DMS153 treated with DMSO at 0.1 percent for 48 hours (cell line): ENCODE results near the gene MYLK.

Experiments used
- DNase-seq: peaks from one replicate; lab custom pipeline; 2025; ENCODE audit not compliant: unreplicated experiment; lab: John Stamatoyannopoulos, UW

The MYLK gene

DNA sequence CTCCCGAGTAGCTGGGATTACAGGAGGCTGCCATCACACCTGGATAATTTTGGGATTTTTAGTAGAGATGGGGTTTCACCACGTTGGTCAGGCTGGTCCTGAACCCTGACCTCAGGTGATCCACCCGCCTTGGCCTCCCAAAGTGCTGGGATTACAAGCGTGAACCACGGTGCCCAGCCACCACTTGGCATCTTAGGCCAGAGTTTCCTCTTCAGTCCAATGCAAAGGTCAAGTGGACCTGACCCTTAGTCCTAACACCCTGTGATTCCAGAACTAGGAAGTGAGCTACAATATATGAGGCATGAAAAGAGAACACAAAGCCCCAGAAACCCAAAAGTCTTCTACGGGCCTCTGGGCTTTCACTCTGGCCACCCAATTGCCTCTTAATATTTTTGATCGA, 5.3 kb downstream of the MYLK start:
- DNase-seq = no peak

DNA sequence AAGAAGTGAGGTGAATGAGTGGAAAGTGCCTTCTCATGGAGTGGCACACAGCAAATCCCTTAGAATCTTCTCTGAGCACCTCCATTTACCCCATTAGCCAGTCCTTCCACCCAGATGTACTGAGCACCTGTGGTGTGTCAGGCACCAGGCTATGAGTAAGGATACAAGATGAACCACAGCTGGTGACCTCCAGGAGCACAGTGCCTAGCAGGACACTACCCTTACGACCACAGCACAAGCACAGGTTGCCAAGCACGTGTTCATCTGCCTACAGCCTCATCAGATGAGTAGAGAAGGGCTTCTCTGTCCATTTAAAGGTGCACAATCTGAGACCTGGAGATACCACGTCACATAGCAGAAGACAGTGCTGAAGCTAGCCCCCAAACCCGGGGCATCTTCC, 6.2 kb downstream of the MYLK start:
- no peak for DNase-seq

GRCh38 chr3:123877466-123877865, 6.7 kb downstream of the MYLK start:
- DNase-seq = no peak

DNA sequence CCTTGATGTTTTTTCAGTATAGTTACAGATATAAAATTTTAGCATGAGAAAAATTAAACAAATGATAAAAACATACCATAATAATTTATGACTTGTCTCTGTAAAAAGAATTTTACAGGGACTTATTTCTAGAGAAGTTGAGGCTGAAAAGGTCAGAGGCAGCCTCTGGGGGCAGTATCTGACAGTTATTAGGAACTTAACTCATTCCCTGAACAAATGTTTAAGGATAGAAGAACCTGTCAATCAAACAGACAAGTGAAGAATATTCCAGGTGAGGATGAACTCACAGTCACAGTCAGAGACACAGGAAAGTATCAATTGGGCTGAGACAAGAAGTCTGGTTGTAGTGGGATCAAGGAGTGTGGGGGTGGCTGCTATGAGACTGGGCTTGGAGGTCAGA, 7.3 kb downstream of the MYLK start:
- no peak for DNase-seq

DNA sequence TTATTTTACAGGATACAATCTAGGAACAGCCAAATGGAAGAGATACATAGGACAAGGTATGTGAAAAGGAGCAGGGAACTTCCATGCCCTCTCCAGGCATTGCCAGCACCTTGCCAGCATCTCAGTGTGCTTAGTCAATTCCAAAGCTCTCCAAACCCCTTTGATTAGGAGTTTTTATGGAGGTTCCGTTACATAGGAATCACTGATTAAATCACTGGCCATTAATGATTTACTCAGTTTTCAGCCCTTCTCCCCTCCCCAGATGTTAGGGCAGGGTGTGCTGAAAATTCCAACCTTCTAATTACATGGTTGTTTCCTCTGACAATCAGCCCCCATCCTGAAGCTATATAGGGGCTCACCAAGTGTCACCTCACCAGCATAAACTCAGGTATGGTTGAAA, 11.5 kb downstream of the MYLK start:
- DNase-seq = no peak

DNA sequence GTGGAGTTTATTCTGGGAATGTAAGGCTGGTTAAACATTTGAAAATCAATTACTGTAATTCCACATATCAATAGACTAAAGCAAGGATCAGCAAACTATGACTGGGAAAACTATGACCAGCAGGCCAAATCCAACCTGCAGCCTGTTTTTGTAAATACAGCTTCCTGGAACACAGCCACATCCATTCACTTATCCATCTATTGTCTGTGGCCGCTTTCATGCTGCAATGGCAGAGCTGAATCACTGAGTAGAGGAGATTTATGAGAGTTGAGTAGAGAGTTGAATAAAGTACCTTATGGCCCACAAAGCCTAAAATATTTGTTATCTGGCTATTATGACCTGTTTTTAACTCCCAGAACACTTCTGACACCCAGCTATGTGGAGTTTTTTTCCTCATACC, 12.2 kb downstream of the MYLK start:
- peak; percentile 83 for DNase-seq

- no peak for DNase-seq
These were observed 14.1 kb downstream of the MYLK start for GRCh38 chr3:123870033-123870432.

- no peak for DNase-seq
These were observed 15.0 kb downstream of the MYLK start for GRCh38 chr3:123869165-123869564.

GRCh38 chr3:123864706-123865105, 19.4 kb downstream of the MYLK start:
- no peak for DNase-seq

- DNase-seq = no peak
These were observed 22.0 kb downstream of the MYLK start for GRCh38 chr3:123862152-123862551.

DNA sequence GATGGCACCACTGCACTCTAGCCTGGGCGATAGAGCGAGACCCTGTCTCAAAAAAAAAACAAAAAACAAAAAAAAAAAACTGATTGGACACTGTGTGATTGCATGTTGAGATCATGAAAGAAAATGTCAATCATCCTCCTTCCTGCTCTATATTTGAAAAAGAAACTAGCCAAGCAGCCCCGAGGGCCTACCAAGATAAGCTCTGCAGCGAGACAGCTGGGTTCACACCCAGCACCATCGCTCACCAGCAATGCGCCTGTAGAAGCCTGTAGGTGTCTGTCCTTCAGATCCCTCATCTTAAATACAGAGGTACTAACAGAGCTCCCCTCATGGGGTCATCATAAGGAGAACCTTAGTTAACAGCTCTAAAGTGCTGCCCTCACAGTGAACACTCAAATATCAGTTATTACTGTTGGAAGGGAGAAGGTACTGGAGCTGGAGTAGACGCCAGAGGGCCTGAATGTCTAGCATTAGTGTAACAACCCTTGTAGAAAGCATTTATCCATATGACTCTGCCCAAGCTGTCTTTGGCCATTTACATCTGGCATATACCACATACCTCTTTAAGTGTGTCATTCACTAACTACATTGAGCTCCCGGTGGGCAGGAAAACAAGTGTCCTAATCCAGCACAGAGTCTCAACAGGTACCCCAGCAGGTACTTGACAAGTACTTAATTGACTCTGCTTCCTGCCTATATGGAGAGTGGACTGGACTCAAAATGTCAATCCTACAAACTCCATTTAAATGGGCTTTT, 22.9 kb downstream of the MYLK start:
- no peak for DNase-seq

- no peak for DNase-seq
These were observed 25.0 kb downstream of the MYLK start for GRCh38 chr3:123859177-123859576.

- DNase-seq = no peak
These were observed 29.2 kb downstream of the MYLK start for GRCh38 chr3:123854905-123855304.

DNA sequence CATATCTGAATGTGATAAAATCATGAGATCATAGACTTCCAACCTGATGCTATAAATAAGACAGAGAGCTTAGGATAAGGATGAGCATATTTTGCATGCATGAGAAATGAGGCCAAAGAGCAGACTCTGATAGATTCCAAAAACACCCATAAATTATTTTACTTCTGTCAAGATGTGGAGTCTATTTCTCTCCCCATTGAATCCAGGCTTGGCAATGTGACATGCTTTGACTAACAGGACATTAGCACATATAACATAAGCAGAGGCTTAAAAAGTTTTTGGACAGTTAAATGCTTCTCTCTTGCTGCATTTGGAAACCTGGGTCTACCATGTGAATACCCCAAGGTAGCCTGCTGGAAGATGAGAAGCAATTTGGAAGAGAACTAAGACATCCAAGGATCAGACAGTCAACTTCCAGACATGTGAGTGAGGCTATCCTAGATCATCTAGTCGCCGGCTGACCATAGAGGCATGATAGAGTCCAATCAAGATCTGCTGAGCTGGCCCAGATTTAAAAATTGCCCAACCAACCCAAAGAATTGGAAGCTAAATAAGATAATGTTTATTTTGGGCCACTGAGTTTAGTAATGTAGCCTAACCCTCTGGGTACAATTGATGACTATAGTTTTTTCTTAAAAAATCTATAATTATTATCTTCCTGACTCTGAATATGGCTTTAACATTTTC, 30.3 kb downstream of the MYLK start:
- no peak for DNase-seq

DNA sequence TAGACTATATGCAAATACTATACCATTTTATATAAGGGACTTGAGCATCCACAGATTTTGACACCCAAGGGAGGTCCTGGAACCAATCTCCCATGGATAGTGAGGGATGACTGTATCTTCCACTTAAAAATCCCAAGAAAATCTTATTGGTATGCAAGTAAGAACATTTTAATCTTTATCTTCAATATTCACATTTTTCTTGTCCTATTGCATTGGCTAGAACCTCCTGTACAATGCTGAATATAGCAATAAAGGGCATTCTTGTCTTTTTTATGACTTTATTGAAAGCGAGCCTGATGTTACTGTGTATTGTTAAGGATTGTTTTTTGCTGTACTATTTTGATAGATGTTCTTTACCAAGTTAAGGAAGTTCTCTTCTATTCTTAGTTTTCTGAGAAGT, 36.9 kb downstream of the MYLK start:
- DNase-seq = no peak

GRCh38 chr3:123843668-123844067, 40.5 kb downstream of the MYLK start:
- no peak for DNase-seq

GRCh38 chr3:123842711-123843110, 41.4 kb downstream of the MYLK start:
- no peak for DNase-seq

DNA sequence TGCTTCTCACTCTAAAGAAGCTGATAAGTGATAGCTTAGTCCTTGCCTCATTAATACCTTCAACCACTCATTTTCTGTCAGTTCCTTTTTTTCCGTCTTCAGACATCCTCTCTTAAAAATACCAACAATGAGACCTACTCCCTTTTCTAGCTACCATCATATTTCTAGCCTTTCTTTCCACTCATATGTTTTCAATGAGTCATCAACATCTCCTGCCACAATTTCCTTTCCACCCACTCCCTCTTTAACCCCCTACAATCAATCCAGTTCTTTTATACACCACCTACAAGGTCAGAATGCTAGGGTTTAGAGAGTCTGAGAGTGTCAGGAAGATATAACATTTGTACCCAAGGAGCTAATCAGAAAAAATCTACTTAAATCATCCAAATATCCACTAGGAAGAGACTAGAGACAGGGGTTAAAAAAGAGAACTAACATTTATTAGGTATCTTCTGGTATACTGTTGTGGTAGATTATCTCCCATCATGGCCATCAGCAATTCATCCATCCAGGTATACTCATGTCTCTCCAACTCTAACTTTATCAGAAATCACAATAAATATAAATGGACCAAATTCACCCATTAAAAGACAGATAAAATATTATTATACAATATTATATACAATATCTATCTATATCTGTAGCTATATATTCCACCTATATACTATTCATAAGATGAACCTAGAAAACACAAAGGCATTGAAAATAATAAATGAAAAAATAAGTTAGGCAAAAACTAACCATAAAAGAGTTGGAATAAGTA, 42.5 kb downstream of the MYLK start:
- DNase-seq = no peak

DNA sequence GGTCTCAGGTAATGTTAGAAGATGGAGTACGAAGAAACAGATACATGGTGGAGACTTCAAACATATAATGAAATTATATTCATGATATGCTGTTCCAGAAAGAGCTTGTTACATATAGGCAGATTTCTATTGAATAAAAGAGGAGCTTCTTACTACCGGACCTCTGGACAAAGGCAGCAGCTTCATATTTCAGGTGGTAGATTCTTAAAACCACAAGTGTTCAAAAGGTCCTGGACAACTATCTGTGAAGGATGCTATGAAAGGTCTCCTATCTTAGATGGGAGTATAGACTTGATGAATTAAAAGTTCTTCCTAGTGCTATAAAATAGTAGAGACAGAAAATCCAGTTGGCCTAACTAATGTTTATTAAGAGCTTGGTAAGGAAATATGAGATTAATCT, 43.2 kb downstream of the MYLK start:
- no peak for DNase-seq

GRCh38 chr3:123837858-123838257, 46.3 kb downstream of the MYLK start:
- no peak for DNase-seq

GRCh38 chr3:123834631-123835030, 49.5 kb downstream of the MYLK start:
- DNase-seq = no peak

- DNase-seq = no peak
These were observed 50.7 kb downstream of the MYLK start for GRCh38 chr3:123833398-123833785.
